Astrocyte (in vitro differentiated cells and primary cell): ENCODE results near the gene ATP9A. TPM values are rescaled to one million over a fixed set of nuclear protein-coding genes. Genes with fewer than 3 reads are reported as not detected.

ENCODE experiments used
- DNase-seq: peaks from one replicate; pipeline ENCODE4 v3.0.0-alpha.2; 2010; ENCODE audit warnings: low read depth
- FAIRE-seq: peaks from 2 replicates; lab custom pipeline; 2011; peaks lifted over from hg19 to GRCh38; lab: Jason Lieb, UNC
- H2AFZ ChIP-seq: 2 replicates; pipeline ENCODE4 v1.6.0; 2012; ENCODE audit warnings: low read depth, low read length, inconsistent platforms
- H3K27ac ChIP-seq: 2 replicates; pipeline ENCODE4 v1.5.1; 2011; ENCODE audit warnings: low read depth, low read length, inconsistent platforms
- H3K27me3 ChIP-seq: 2 replicates; pipeline ENCODE4 v1.6.0; 2011; ENCODE audit warnings: low read length, inconsistent platforms; ENCODE audit not compliant: insufficient read depth
- H3K36me3 ChIP-seq: 2 replicates; pipeline ENCODE4 v1.5.1; 2011; ENCODE audit warnings: low read length, inconsistent platforms; ENCODE audit not compliant: insufficient read depth
- H3K4me1 ChIP-seq: 2 replicates; pipeline ENCODE4 v1.5.1; 2011; ENCODE audit warnings: low read length, inconsistent platforms; ENCODE audit not compliant: insufficient read depth
- H3K4me2 ChIP-seq: 2 replicates; pipeline ENCODE4 v1.6.0; 2012; ENCODE audit warnings: low read length, inconsistent platforms
- H3K4me3 ChIP-seq: 2 replicates; pipeline ENCODE4 v1.5.1; 2011; ENCODE audit warnings: low read depth, mild to moderate bottlenecking, low read length, inconsistent platforms; ENCODE audit not compliant: insufficient read depth
- H3K79me2 ChIP-seq: 2 replicates; pipeline ENCODE4 v1.6.0; 2012; ENCODE audit warnings: mild to moderate bottlenecking, low read length, inconsistent platforms; ENCODE audit not compliant: insufficient read depth
- H3K9ac ChIP-seq: 2 replicates; pipeline ENCODE4 v1.6.0; 2012; ENCODE audit warnings: mild to moderate bottlenecking, low read length, inconsistent platforms
- H3K9me3 ChIP-seq: 2 replicates; pipeline ENCODE4 v1.5.1; 2012; ENCODE audit warnings: low read depth, mild to moderate bottlenecking, low read length, inconsistent platforms; ENCODE audit not compliant: insufficient read depth
- H4K20me1 ChIP-seq: 2 replicates; pipeline ENCODE4 v1.6.0; 2012; ENCODE audit warnings: low read length, inconsistent platforms; ENCODE audit not compliant: insufficient read depth
- H3K27ac Mint-ChIP-seq: one replicate; pipeline ENCODE4 v1.8.0; 2021; ENCODE audit warnings: mild to moderate bottlenecking, mixed read lengths; ENCODE audit not compliant: unreplicated experiment
- H3K27me3 Mint-ChIP-seq: one replicate; pipeline ENCODE4 v1.8.0; 2021; ENCODE audit warnings: low read depth, mixed read lengths; ENCODE audit not compliant: unreplicated experiment
- H3K36me3 Mint-ChIP-seq: one replicate; pipeline ENCODE4 v1.8.0; 2021; ENCODE audit warnings: low read depth, mixed read lengths; ENCODE audit not compliant: unreplicated experiment
- H3K4me1 Mint-ChIP-seq: one replicate; pipeline ENCODE4 v1.8.0; 2021; ENCODE audit warnings: low read depth, mixed read lengths; ENCODE audit not compliant: unreplicated experiment
- H3K4me3 Mint-ChIP-seq: one replicate; pipeline ENCODE4 v1.8.0; 2021; ENCODE audit warnings: mild to moderate bottlenecking, moderate library complexity, mixed read lengths; ENCODE audit not compliant: unreplicated experiment
- H3K9me3 Mint-ChIP-seq: one replicate; pipeline ENCODE4 v1.8.0; 2021; ENCODE audit warnings: mild to moderate bottlenecking, mixed read lengths; ENCODE audit not compliant: unreplicated experiment
- CTCF ChIP-seq: IDR thresholded peaks from 2 replicates; pipeline ENCODE4 v1.5.1; 2011; ENCODE audit warnings: low read depth, mild to moderate bottlenecking, inconsistent platforms, low read length, moderate library complexity; ENCODE audit not compliant: insufficient read depth
- EZH2 ChIP-seq: IDR thresholded peaks from 2 replicates; pipeline ENCODE4 v1.6.1; 2012; ENCODE audit warnings: mild to moderate bottlenecking, low read length, inconsistent platforms; ENCODE audit not compliant: insufficient read depth
- total RNA-seq: library from RNA; stranded (reverse); gene quantifications from 2 replicates; pipeline ENCODE4 v1.2.1, GENCODE V29; 2021

ATP9A gene
- total RNA-seq, 1 donor from 2014 or later, result 12.9 TPM

- Histone ChIP-seq H3K4me2 (peak overlapping the region; percentile 92), H3K9ac (peak overlapping the region; percentile 67), H3K27me3 (peaks cover 3% of the 10 kb centered on the region), H3K4me3 (peak overlapping the region; percentile 57), H3K36me3 (no peaks in the 10 kb centered on the region), H3K9me3 (no peaks in the 10 kb centered on the region), H3K27ac (no peak overlapping the region), H3K79me2 (no peaks in the 10 kb centered on the region), H4K20me1 (no peaks in the 10 kb centered on the region), H2AFZ (peak overlapping the region; percentile 80), H3K4me1 (peaks cover 26% of the 10 kb centered on the region)
- TF ChIP-seq CTCF, result peak; percentile 71
- peak; percentile 46 for TF ChIP-seq EZH2
- H3K4me1 Mint-ChIP-seq, result peaks cover 30% of the 10 kb centered on the region
- DNase-seq (no peak), FAIRE-seq (no peak)
- H3K36me3 Mint-ChIP-seq, result no peaks in the 10 kb centered on the region
- no peaks in the 10 kb centered on the region for H3K27me3 Mint-ChIP-seq
- H3K27ac Mint-ChIP-seq, result peak overlapping the region; percentile 83
- no peaks in the 10 kb centered on the region for H3K9me3 Mint-ChIP-seq
- H3K4me3 Mint-ChIP-seq, result peak overlapping the region; percentile 93
Observed at GRCh38 chr20:51800060-51800871, 32.1 kb upstream of the ATP9A start.

- Histone ChIP-seq H4K20me1 (no peaks in the 10 kb centered on the region), H3K9me3 (no peaks in the 10 kb centered on the region), H3K27ac (no peak overlapping the region), H3K4me2 (no peak overlapping the region), H3K4me1 (peaks cover 26% of the 10 kb centered on the region), H3K4me3 (no peak overlapping the region), H3K79me2 (no peaks in the 10 kb centered on the region), H2AFZ (no peak overlapping the region), H3K27me3 (peaks cover 3% of the 10 kb centered on the region), H3K9ac (no peak overlapping the region), H3K36me3 (no peaks in the 10 kb centered on the region)
- TF ChIP-seq EZH2 (no peak), CTCF (no peak)
- H3K27ac Mint-ChIP-seq, result no peak overlapping the region
- no peaks in the 10 kb centered on the region for H3K36me3 Mint-ChIP-seq
- H3K4me3 Mint-ChIP-seq, result peak overlapping the region; percentile 93
- no peak for FAIRE-seq
- H3K9me3 Mint-ChIP-seq, result no peaks in the 10 kb centered on the region
- no peaks in the 10 kb centered on the region for H3K27me3 Mint-ChIP-seq
- H3K4me1 Mint-ChIP-seq, result peaks cover 30% of the 10 kb centered on the region
- no peak for DNase-seq
Observed at GRCh38 chr20:51799401-51799860, 31.2 kb upstream of the ATP9A start.
